HepG2 (cell line): ENCODE results near the gene ACTN3. TPM values are rescaled to one million over a fixed set of nuclear protein-coding genes. Genes with fewer than 3 reads are reported as not detected.

Source experiments
- FOXP4 ChIP-seq: sonication (generic); formaldehyde crosslinking; IDR thresholded peaks from 2 replicates; pipeline ENCODE4 v1.4.0; 2020; ENCODE audit warnings: missing genetic modification reagents
- MLLT10 ChIP-seq: sonication (generic); formaldehyde crosslinking; IDR thresholded peaks from 2 replicates; pipeline ENCODE4 v1.4.0; 2020; ENCODE audit warnings: missing genetic modification reagents
- MYPOP ChIP-seq: sonication (generic); formaldehyde crosslinking; IDR thresholded peaks from 2 replicates; pipeline ENCODE4 v1.8.1; 2023; ENCODE audit warnings: mild to moderate bottlenecking, moderate library complexity, missing genetic modification reagents
- NCOA2 ChIP-seq: sonication (generic); formaldehyde crosslinking; IDR thresholded peaks from 2 replicates; pipeline ENCODE4 v1.8.0; 2022; ENCODE audit warnings: inconsistent platforms
- PLRG1 ChIP-seq: fragments of 450-650 bp; conservative IDR thresholded peaks from 2 replicates; pipeline ENCODE4 v1.6.1; 2016
- TMF1 ChIP-seq: sonication (generic); formaldehyde crosslinking; IDR thresholded peaks from 2 replicates; pipeline ENCODE4 v1.8.1; 2022; ENCODE audit warnings: low read depth, missing genetic modification reagents
- ZFAT ChIP-seq: sonication (generic); formaldehyde crosslinking; conservative IDR thresholded peaks from 2 replicates; pipeline ENCODE4 v1.8.1; 2023; ENCODE audit warnings: missing genetic modification reagents, inconsistent platforms
- ZNF709 ChIP-seq: sonication (generic); formaldehyde crosslinking; IDR thresholded peaks from 2 replicates; pipeline ENCODE4 v1.5.0; 2020; ENCODE audit warnings: mild to moderate bottlenecking, missing genetic modification reagents
- ZNF747 ChIP-seq: sonication (generic); formaldehyde crosslinking; IDR thresholded peaks from 2 replicates; pipeline ENCODE4 v1.8.1; 2023; ENCODE audit warnings: missing genetic modification reagents, mild to moderate bottlenecking, borderline replicate concordance
- polyA plus RNA-seq, 8 experiments: library from polyadenylated mRNA; depleted of rRNA in 3 of 8; stranded (reverse) in 7 of 8; unstranded in 1 of 8; fragments of >200 nt; fragmentation: Illumina TruSeq in 4 of 8; extraction: Trizol in 4 of 8; gene quantifications; 2 replicates each; pipeline versions ENCODE4 v1.2.1 to v1.2.3, GENCODE V29; 2011 to 2016; ENCODE audit warnings: low read depth in 4 of 8, missing spikeins in 1 of 8, mixed read lengths in 1 of 8; ENCODE audit not compliant: insufficient read depth in 1 of 8
- total RNA-seq, 5 experiments: library from RNA; depleted of rRNA; stranded (reverse); fragments of >200 nt; fragmentation: Illumina TruSeq; extraction: Trizol; gene quantifications; 2 replicates each; pipeline ENCODE4 v1.2.3, GENCODE V29; 2016; ENCODE audit warnings: low read depth in 1 of 5
- TF ChIP-seq, protein P1 (sequence below): sonication (generic); formaldehyde crosslinking; IDR thresholded peaks from 2 replicates; pipeline ENCODE4 v1.4.0; 2020; ENCODE audit warnings: missing genetic modification reagents, borderline replicate concordance
- TF ChIP-seq, protein P2 (sequence below): sonication (generic); formaldehyde crosslinking; IDR thresholded peaks from 2 replicates; pipeline ENCODE4 v1.4.0; 2020; ENCODE audit warnings: missing genetic modification reagents
- TF ChIP-seq, protein P3 (sequence below): IDR thresholded peaks from 2 replicates; pipeline ENCODE4 v1.6.1; 2016; ENCODE audit warnings: missing compliant biosample characterization, missing genetic modification reagents, borderline replicate concordance
- TF ChIP-seq, protein P4 (sequence below): sonication (generic); formaldehyde crosslinking; IDR thresholded peaks from 2 replicates; pipeline ENCODE4 v1.4.0; 2020; ENCODE audit warnings: missing genetic modification reagents, borderline replicate concordance

The ACTN3 gene
- total and polyA plus RNA-seq, 2 of the 13 experiments (the other 11 are each of a cell fraction or from before 2014, with no cell fraction given): 0.04 to 0.09 TPM

- TF ChIP-seq, protein P1, sequence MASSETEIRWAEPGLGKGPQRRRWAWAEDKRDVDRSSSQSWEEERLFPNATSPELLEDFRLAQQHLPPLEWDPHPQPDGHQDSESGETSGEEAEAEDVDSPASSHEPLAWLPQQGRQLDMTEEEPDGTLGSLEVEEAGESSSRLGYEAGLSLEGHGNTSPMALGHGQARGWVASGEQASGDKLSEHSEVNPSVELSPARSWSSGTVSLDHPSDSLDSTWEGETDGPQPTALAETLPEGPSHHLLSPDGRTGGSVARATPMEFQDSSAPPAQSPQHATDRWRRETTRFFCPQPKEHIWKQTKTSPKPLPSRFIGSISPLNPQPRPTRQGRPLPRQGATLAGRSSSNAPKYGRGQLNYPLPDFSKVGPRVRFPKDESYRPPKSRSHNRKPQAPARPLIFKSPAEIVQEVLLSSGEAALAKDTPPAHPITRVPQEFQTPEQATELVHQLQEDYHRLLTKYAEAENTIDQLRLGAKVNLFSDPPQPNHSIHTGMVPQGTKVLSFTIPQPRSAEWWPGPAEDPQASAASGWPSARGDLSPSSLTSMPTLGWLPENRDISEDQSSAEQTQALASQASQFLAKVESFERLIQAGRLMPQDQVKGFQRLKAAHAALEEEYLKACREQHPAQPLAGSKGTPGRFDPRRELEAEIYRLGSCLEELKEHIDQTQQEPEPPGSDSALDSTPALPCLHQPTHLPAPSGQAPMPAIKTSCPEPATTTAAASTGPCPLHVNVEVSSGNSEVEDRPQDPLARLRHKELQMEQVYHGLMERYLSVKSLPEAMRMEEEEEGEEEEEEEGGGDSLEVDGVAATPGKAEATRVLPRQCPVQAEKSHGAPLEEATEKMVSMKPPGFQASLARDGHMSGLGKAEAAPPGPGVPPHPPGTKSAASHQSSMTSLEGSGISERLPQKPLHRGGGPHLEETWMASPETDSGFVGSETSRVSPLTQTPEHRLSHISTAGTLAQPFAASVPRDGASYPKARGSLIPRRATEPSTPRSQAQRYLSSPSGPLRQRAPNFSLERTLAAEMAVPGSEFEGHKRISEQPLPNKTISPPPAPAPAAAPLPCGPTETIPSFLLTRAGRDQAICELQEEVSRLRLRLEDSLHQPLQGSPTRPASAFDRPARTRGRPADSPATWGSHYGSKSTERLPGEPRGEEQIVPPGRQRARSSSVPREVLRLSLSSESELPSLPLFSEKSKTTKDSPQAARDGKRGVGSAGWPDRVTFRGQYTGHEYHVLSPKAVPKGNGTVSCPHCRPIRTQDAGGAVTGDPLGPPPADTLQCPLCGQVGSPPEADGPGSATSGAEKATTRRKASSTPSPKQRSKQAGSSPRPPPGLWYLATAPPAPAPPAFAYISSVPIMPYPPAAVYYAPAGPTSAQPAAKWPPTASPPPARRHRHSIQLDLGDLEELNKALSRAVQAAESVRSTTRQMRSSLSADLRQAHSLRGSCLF (CRISPR knock-in tag): no peak
- no peak for TF ChIP-seq MLLT10 (CRISPR knock-in tag)
- TF ChIP-seq, protein P2, sequence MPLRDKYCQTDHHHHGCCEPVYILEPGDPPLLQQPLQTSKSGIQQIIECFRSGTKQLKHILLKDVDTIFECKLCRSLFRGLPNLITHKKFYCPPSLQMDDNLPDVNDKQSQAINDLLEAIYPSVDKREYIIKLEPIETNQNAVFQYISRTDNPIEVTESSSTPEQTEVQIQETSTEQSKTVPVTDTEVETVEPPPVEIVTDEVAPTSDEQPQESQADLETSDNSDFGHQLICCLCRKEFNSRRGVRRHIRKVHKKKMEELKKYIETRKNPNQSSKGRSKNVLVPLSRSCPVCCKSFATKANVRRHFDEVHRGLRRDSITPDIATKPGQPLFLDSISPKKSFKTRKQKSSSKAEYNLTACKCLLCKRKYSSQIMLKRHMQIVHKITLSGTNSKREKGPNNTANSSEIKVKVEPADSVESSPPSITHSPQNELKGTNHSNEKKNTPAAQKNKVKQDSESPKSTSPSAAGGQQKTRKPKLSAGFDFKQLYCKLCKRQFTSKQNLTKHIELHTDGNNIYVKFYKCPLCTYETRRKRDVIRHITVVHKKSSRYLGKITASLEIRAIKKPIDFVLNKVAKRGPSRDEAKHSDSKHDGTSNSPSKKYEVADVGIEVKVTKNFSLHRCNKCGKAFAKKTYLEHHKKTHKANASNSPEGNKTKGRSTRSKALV (CRISPR knock-in tag): no peak
- TF ChIP-seq PLRG1: no peak
- no peak for TF ChIP-seq TMF1 (CRISPR knock-in tag)
- no peak for TF ChIP-seq ZNF709
- TF ChIP-seq MYPOP (CRISPR knock-in tag): no peak; the same call in 1 of the 2 replicates
- TF ChIP-seq ZFAT (CRISPR knock-in tag): no peak
- TF ChIP-seq FOXP4 (CRISPR knock-in tag): no peak
- TF ChIP-seq, protein P3, sequence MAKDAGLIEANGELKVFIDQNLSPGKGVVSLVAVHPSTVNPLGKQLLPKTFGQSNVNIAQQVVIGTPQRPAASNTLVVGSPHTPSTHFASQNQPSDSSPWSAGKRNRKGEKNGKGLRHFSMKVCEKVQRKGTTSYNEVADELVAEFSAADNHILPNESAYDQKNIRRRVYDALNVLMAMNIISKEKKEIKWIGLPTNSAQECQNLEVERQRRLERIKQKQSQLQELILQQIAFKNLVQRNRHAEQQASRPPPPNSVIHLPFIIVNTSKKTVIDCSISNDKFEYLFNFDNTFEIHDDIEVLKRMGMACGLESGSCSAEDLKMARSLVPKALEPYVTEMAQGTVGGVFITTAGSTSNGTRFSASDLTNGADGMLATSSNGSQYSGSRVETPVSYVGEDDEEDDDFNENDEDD (CRISPR knock-in tag): peak; percentile 63
- TF ChIP-seq ZNF747 (CRISPR knock-in tag): peak; percentile 66; the same call in 1 of the 2 replicates
- no peak for TF ChIP-seq NCOA2 (CRISPR knock-in tag)
- TF ChIP-seq, protein P4, sequence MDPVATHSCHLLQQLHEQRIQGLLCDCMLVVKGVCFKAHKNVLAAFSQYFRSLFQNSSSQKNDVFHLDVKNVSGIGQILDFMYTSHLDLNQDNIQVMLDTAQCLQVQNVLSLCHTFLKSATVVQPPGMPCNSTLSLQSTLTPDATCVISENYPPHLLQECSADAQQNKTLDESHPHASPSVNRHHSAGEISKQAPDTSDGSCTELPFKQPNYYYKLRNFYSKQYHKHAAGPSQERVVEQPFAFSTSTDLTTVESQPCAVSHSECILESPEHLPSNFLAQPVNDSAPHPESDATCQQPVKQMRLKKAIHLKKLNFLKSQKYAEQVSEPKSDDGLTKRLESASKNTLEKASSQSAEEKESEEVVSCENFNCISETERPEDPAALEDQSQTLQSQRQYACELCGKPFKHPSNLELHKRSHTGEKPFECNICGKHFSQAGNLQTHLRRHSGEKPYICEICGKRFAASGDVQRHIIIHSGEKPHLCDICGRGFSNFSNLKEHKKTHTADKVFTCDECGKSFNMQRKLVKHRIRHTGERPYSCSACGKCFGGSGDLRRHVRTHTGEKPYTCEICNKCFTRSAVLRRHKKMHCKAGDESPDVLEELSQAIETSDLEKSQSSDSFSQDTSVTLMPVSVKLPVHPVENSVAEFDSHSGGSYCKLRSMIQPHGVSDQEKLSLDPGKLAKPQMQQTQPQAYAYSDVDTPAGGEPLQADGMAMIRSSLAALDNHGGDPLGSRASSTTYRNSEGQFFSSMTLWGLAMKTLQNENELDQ: 0 out of 2 replicates have a peak, but pooled peaks have one; percentile 10
Measured at GRCh38 chr11:66510271-66510989, 36.3 kb upstream of the ACTN3 start, which contains the start of gene BBS1 (continued).
